ENCODE measurements around the gene PKIG.
"Not testable (repeated sequence)": the region's sequence is repeated elsewhere in the genome, so short reads cannot be mapped to it uniquely, and the experiment has no call there.

The PKIG gene

DNA sequence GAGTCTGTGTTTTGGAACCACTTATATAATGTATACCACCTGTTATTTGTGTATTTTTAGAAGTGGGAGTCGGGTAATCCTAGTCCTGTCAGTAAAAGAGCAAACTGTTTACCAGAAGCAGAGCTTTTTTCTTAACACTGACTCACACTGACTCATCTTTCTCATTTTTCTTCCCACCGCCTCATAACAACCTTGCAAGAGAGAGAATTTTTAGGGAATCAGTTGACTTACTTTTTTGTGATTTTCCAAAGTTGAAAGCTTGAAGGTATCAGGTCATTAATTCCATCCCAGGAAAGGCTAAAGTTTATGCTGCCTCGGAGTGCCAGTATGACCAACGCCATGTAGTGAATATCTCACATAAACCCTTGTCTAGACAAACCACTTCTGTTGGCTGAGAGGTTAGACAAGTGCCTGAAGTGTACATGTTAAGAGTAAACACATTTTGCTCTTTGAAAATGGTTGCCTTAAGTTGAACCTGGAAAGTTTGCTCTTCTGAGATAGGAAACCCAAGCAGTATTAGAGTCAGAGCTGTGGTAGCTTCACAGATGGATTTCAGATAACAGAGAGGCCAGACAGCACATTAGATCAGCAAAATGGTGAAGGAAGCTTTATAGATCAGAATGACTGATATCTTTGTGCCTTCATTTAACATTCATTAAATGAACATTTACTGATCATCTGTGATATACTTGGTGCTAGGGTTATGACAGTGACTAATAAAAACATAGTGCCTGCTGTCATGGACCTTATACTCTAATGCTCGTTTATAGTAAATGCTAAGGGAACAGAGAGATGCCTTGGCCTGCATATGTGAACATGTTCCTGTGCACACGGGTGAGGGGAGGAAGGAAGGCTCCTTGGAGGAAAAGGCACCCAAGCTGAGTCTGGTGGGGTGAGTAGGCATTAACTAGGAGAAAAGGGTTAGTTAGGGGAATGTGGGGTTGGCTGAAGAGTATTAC, 29.1 kb upstream of the PKIG start:
- Histone ChIP-seq H3K4me3 (no peak overlapping the region), H3K9me3 (no peaks in the 10 kb centered on the region), H3K27me3 (ENCODE audit: low read depth) (no peaks in the 10 kb centered on the region), H3K36me3 (replicated peaks) (no peaks in the 10 kb centered on the region), H3K4me1 (peaks cover 4% of the 10 kb centered on the region; the same call in 1 of the 2 replicates)
- in situ Hi-C loops (cut with MboI; ENCODE audit: low sequenced_read_pairs): no loop called here
- no peak for DNase-seq (ENCODE audit: low spot score in 2 of 2)

DNA sequence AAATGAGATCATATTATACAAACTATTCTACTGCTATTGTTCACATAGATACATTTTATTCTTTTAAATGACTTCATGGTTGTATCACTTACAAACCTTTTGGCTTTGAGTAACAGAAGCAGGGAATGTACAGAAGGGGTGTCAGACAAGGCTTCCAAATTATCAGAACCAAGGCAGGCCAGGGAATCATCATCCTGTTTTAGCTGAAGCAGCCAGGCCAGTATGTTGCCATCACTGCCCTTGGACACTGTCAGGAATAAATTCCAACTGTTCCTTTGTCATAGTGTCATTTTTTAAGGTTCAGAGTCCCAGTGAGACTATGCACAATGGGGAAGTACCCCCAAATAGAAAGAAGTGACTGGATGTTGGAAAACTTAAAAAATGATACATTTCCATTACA, 23.1 kb upstream of the PKIG start:
- no peak for DNase-seq (ENCODE audit: low spot score in 2 of 2)
- no peaks in the 10 kb centered on the region for H3K9me3 ChIP-seq
- no peaks in the 10 kb centered on the region for H3K4me1 ChIP-seq
- H3K36me3 ChIP-seq (replicated peaks): no peaks in the 10 kb centered on the region
- H3K27me3 ChIP-seq (ENCODE audit: low read depth): no peaks in the 10 kb centered on the region
- H3K4me3 ChIP-seq: no peak overlapping the region
- in situ Hi-C loops (cut with MboI; ENCODE audit: low sequenced_read_pairs): no loop called here

DNA sequence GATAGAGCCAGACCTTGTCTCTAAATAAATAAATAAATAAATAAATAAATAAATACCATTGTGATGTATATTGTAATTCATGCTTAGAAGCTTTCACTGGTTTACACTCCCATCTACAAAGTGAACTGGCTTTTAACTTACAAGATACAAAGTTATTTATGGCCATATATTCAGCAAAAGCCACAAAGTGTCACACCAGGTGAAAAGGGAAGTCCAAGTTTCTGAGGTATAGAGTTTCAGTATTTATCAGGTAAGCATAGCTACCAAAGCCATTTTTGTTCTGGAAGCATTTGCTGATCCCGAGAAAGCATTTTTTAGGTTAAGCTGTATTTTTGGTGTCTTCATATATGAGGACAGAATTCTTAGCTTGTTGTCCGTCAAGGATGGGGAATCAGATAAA, 22.1 kb upstream of the PKIG start:
- no peak overlapping the region for H3K4me3 ChIP-seq
- in situ Hi-C loops (cut with MboI; ENCODE audit: low sequenced_read_pairs): no loop called here
- no peaks in the 10 kb centered on the region for H3K36me3 ChIP-seq (replicated peaks)
- H3K27me3 ChIP-seq (ENCODE audit: low read depth): no peaks in the 10 kb centered on the region
- H3K4me1 ChIP-seq: no peaks in the 10 kb centered on the region
- H3K9me3 ChIP-seq: no peaks in the 10 kb centered on the region
- DNase-seq (ENCODE audit: low spot score in 2 of 2): no peak

DNA sequence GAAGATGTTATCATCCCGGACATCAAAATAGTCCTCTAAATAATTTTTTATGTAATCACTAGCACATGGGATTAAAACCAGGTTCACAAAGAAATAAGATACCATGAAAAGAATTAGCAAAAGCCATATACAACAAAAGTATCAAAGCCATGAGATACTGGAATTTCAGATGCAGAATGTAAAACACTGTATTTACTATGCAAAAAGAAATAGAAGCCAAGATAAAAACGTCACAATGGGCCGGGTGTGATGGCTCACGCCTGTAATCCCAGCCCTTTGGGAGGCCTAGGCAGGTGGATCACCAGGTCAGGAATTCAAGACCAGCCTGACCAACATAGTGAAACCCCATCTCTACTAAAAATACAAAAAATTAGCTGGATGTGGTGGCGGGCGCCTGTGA, 21.6 kb upstream of the PKIG start:
- DNase-seq (ENCODE audit: low spot score in 2 of 2); H3K27me3 ChIP-seq (ENCODE audit: low read depth); in situ Hi-C loops (cut with MboI; ENCODE audit: low sequenced_read_pairs): not testable (repeated sequence)

DNA sequence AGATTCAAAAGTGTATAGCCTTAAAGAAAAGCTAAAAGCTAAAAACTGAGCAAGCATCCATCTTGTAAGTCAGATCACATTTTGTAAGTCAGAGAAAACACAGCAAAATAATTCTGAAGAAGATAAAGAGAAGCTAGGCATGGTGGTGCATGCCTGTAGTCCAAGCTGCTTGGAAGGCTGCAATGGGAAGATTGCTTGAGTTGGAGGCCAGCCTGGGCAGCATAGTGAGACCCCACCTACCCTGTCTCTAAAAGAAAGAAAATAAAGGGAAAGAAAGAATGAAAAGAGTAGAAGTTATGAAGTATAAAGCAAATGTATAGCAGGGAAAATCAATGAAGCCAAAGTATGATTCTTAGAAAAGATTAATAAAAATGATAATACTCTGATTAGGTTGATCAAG, 20.5 kb upstream of the PKIG start:
- in situ Hi-C loops (cut with MboI; ENCODE audit: low sequenced_read_pairs): no loop called here
- H3K4me1 ChIP-seq: no peaks in the 10 kb centered on the region

More for the DNA sequence above, 21.6 kb upstream of the PKIG start:
- H3K4me1 ChIP-seq; H3K36me3 ChIP-seq (replicated peaks); H3K9me3 ChIP-seq; H3K4me3 ChIP-seq: not testable (repeated sequence)

DNA sequence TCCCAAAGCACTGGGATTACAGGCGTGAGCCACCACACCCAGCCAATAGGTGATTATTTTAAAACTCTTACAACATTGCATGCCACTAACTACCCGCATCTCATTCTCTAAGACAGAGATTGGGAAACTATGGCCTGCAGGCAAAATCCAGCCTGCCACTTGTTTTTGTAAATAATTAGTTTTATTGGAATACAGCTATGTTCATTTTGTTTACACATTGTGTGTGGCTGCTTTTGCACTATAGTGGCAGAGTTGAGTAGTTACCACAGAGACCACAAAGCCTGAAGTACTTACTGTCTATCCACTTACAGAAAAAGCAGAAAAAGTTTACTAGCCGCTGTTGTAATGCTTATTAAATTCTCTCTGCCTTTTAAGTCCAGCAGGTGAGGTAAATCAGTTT, 16.4 kb upstream of the PKIG start:
- H3K36me3 ChIP-seq (replicated peaks): no peaks in the 10 kb centered on the region
- no peaks in the 10 kb centered on the region for H3K9me3 ChIP-seq
- no peaks in the 10 kb centered on the region for H3K4me1 ChIP-seq
- in situ Hi-C loops (cut with MboI; ENCODE audit: low sequenced_read_pairs): no loop called here
- H3K4me3 ChIP-seq: no peak overlapping the region
- H3K27me3 ChIP-seq (ENCODE audit: low read depth): no peaks in the 10 kb centered on the region
- no peak for DNase-seq (ENCODE audit: low spot score in 2 of 2)

More for the DNA sequence above, 20.5 kb upstream of the PKIG start:
- no peaks in the 10 kb centered on the region for H3K27me3 ChIP-seq (ENCODE audit: low read depth)
- H3K36me3 ChIP-seq (replicated peaks): no peaks in the 10 kb centered on the region
- H3K9me3 ChIP-seq: no peaks in the 10 kb centered on the region
- no peak for DNase-seq (ENCODE audit: low spot score in 2 of 2)
- no peak overlapping the region for H3K4me3 ChIP-seq

DNA sequence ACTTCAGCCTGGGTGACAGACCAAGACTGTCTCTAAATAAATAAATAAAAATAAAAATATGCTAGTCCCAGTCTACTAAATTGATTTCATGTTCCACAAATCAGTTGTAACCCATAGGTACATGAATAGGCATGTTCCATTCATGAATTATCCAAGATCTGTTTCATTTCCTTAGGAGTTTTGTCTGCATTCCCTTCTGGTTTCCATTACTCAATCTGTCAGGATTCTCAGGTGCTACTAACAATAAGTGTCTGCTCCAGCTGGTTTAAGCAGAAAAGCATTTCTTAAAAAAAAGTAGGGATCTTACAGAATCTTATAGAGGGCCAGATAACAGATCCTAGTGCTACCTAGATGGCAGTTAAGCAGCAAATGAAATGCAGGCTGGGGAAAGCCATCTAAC, 15.6 kb upstream of the PKIG start:
- no peaks in the 10 kb centered on the region for H3K27me3 ChIP-seq (ENCODE audit: low read depth)
- no peaks in the 10 kb centered on the region for H3K9me3 ChIP-seq
- no peak for DNase-seq (ENCODE audit: low spot score in 2 of 2)
- no peaks in the 10 kb centered on the region for H3K4me1 ChIP-seq
- no peaks in the 10 kb centered on the region for H3K36me3 ChIP-seq (replicated peaks)
- in situ Hi-C loops (cut with MboI; ENCODE audit: low sequenced_read_pairs): no loop called here
- no peak overlapping the region for H3K4me3 ChIP-seq

DNA sequence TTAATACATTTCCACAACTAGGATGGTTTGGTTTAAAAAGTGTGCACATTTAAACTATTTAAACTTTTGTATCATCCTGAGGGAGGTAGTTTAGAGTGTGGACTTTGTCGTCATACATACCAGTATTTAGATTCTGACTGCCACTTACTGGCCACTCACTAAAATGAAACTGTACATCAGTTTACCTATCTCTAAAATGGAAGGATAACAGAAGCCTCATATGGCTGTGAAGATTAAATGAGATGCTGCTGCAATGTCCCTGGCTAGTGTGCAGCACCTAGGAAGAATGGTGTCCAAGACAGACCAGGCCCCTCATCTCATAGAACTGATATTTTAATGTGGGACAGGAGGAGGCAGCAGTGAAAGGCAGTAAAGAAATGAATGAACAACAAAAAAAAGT, 12.0 kb upstream of the PKIG start:
- no peaks in the 10 kb centered on the region for H3K27me3 ChIP-seq (ENCODE audit: low read depth)
- no peak for DNase-seq (ENCODE audit: low spot score in 2 of 2)
- H3K4me1 ChIP-seq: no peaks in the 10 kb centered on the region
- in situ Hi-C loops (cut with MboI; ENCODE audit: low sequenced_read_pairs): no loop called here
- H3K36me3 ChIP-seq (replicated peaks): no peaks in the 10 kb centered on the region
- H3K9me3 ChIP-seq: no peaks in the 10 kb centered on the region
- H3K4me3 ChIP-seq: no peak overlapping the region

DNA sequence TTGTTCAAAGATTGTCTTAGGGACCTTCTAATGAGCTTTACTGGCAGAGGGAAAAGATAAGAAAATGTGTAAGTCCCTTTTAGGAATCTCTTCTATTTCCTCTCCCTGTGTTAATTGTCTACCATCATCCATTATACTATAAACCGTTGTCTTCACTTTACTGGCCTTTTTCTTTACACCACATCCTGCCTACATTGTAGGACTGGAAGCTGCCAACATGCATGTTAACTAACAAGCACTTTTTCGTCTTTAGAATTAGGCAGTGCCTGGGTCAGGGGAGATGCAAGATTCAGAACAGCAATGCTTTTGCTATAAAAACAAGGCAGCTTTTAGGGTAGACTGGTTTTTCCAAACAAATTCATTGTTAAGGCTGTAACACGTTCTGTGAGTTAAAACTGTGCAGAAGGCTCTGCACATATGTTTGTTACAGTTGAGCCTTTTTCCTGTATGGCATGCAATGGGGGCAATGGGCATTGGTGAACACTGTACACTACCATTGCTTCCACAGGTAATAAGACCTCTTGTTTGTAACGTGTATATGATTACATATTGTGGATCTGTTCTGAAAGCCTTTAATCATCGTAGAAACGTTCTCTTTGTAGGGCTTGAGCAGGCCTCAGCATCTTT, 10.9 kb upstream of the PKIG start:
- no peaks in the 10 kb centered on the region for H3K36me3 ChIP-seq (replicated peaks)
- in situ Hi-C loops (cut with MboI; ENCODE audit: low sequenced_read_pairs): no loop called here
- H3K4me3 ChIP-seq: no peak overlapping the region
- H3K4me1 ChIP-seq: no peaks in the 10 kb centered on the region
- no peaks in the 10 kb centered on the region for H3K9me3 ChIP-seq
- no peaks in the 10 kb centered on the region for H3K27me3 ChIP-seq (ENCODE audit: low read depth)
- DNase-seq (ENCODE audit: low spot score in 2 of 2): no peak

DNA sequence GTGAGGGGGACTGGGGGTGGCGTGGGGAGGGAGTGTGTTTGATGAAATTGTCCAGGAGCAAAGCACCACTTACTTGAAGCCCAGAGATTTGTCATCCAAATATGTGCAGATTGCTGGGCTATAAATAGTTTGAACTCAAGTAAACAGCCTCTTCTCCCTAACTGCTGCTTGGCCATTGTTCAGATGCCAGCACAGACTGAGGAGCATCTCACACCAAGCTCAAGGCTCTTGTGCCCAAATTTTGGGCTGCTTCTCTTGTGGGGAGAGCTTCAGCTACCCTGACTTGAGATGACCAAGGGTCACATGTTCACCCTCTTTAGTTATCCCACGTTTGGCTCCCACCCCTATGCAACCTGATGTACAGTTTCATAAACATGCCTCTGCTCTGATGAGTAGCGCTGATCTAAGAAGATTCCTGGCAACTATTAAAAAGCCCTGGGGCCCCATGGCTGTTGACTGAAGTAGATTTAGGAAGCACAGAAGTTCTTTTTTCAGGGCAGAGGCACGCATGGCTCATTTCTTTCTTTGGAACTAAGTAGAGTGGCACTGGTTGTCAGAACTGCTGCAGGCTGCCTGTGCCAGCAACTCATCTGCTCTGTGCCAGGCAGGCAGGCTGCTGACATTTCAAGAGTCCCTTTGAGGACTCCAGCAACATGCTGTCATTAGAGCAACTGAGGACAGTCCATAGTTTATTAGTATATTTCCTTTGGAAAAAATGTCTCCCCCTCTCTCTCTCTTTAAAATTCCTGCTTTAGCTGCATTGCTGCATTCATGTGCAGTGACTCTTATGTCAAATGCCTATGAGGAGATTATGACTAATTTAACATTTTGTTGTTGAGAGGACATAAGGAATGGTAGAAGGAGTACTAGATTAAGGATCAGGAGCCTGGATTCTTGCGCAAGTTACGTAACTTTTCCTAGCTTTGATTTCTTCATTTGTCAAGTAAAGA, 9.6 kb upstream of the PKIG start:
- Histone ChIP-seq H3K9me3 (no peaks in the 10 kb centered on the region), H3K27me3 (ENCODE audit: low read depth) (no peaks in the 10 kb centered on the region), H3K36me3 (replicated peaks) (no peaks in the 10 kb centered on the region), H3K4me1 (no peaks in the 10 kb centered on the region), H3K4me3 (no peak overlapping the region)
- no peak for DNase-seq (ENCODE audit: low spot score in 2 of 2)
- in situ Hi-C loops (cut with MboI; ENCODE audit: low sequenced_read_pairs): no loop called here

DNA sequence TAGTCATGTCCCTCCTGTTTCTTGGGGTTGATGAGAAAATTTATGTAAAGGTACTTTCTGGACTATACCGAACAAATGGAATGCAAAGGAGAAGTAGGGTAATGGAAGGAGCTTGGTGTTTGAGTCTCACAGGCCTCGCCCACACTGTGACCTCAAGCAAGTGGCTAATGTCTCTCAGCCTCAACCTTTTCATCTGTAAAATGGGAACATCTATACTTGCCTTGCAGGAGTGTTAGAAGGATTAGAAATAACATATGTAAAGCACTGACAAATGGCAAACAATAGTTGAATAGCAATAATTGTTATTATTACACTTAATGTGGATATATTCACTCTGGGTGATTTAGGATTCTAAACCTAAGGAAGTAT, 8.9 kb upstream of the PKIG start:
- Histone ChIP-seq H3K27me3 (ENCODE audit: low read depth) (no peaks in the 10 kb centered on the region), H3K4me3 (no peak overlapping the region), H3K9me3 (no peaks in the 10 kb centered on the region), H3K4me1 (no peaks in the 10 kb centered on the region), H3K36me3 (replicated peaks) (no peaks in the 10 kb centered on the region)
- in situ Hi-C loops (cut with MboI; ENCODE audit: low sequenced_read_pairs): no loop called here
- DNase-seq (ENCODE audit: low spot score in 2 of 2): no peak

DNA sequence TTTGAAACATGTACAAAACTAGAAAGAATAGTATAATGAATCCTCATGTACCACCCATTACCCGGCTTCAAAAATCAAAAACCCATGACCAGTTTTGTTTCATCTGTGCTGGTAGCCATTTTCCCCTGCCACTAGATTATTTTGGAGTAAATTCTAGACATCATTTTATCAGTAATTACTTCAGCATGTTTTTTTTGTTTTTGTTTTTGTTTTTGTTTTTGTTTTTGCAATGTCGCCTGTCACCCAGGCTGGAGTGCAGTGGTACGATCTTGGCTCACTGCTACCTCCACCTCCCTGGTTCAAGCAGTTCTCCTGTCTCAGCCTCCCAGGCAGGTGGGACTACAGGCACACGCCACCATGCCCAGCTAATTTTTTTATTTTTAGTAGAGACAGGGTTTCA, 8.0 kb upstream of the PKIG start:
- Histone ChIP-seq H3K4me3 (no peak overlapping the region), H3K27me3 (ENCODE audit: low read depth) (no peaks in the 10 kb centered on the region), H3K4me1 (no peaks in the 10 kb centered on the region), H3K9me3 (no peaks in the 10 kb centered on the region), H3K36me3 (replicated peaks) (no peaks in the 10 kb centered on the region)
- DNase-seq (ENCODE audit: low spot score in 2 of 2): no peak
- in situ Hi-C loops (cut with MboI; ENCODE audit: low sequenced_read_pairs): no loop called here

DNA sequence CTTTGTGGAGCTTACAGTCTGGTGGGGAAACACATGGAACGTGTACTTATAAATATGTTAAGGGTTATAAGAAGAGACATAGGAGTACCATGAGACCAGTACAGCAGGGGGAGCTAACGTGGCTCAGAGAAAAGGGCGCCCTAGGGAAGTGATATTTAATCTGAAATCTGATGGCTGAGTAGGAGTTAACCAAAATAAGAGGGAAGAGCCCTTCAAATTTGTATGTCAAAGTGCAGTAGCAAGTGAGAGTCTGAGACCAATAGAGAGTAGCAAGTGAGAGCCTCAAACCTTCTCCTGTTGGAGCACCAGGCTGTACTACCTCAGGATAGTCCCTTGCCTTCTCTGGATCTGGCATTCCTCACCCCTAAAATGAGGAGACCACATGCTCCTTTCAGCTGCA, 6.1 kb upstream of the PKIG start:
- Histone ChIP-seq H3K9me3 (no peaks in the 10 kb centered on the region), H3K36me3 (replicated peaks) (no peaks in the 10 kb centered on the region), H3K4me3 (no peak overlapping the region), H3K27me3 (ENCODE audit: low read depth) (no peaks in the 10 kb centered on the region), H3K4me1 (no peaks in the 10 kb centered on the region)
- in situ Hi-C loops (cut with MboI; ENCODE audit: low sequenced_read_pairs): no loop called here
- no peak for DNase-seq (ENCODE audit: low spot score in 2 of 2)

Measured in HAP-1 (cell line).